Fibroblast of the conjunctiva (primary cell): Measurements from ENCODE around the gene PRKD1.
"Not testable (repeated sequence)": the region's sequence is repeated elsewhere in the genome, so short reads cannot be mapped to it uniquely, and the experiment has no call there.

Experiments used
- DNase-seq: peaks from one replicate; pipeline ENCODE4 v3.0.0-alpha.2; 2010; ENCODE audit warnings: low read depth

PRKD1 gene

DNA sequence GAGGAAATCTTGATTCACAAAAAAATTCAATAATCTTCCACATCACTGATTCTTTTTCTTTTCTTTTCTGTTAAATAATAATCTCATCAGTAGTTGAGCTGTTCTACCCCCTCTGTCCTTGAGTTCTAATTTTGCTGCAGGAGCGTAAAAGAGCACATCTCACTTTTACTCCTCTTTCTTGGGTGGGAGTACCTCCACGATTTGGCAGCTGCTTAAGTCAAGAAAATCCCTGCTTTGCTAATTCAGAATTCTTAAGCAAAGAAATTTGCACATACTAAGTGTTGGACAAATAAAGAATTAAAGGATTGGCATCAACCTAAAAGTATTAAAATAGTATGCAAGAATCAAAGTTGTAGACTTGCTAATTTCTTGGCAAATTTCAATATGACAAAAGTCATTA, 128.8 kb downstream of the PRKD1 start:
- DNase-seq, result no peak

DNA sequence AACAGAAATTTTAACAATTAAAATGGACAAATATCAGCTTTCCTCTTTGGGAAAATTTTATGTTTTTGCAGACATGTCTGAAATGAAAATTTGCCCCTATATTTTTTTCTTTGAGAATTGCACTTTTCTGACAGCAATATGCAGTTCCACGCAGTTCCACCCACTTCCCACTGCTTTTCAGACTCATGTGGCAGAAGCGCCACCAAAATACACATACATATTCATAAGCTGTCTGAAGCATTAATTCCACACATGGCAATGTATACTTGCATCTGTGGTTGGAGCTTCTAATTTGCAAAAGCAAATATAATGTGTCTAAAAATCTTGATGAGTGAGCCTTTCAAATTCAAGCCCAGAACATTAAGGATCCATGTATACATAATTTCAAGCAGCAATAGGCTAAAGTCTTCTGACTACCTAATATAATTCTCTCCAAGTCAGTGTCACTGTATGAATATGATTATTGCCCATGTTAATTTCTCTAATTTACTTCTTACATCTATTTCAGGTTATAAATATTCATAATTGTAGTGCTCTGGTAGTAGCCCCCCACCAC, 129.5 kb downstream of the PRKD1 start:
- no peak for DNase-seq

GRCh38 chr14:29796853-29797252, 130.8 kb downstream of the PRKD1 start:
- DNase-seq, result no peak

GRCh38 chr14:29789475-29789874, 138.2 kb downstream of the PRKD1 start:
- no peak for DNase-seq

DNA sequence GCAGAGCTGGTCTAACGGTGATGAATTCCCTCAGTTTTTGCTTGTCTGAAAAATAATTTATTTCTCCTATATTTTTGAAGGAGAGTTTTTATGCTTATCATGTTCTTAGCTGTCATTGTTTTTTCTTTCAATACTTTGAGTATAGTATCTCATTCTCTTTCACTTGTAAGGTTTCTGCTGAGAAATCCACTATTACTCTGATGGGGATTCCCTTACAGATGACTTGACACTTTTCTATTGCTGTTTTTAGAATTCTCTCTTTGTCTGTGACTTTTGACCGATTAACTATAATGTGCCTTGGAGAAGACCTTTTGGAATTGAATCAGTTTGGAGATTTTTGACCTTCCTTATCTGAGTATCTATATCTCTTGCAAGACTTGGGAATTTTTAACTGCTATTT, 139.6 kb downstream of the PRKD1 start:
- no peak for DNase-seq

DNA sequence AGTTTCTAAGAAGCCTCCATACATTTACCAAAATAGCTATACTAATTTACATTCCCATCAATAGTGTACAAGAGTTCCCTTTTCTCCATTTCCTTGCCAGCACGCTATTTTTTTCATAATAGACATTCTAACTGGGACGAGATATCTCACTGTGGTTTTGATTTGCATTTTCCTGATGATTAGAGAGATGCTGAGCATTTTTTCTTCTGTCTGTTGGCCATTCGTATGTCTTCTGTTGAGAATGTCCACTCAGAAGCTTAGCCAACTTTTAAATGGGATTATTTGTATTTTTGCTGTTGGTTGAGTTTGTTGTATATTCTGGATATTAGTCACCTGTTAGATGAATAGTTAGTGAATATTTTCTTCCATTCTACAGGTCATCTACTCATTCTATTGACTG, 144.1 kb downstream of the PRKD1 start:
- no peak for DNase-seq

DNA sequence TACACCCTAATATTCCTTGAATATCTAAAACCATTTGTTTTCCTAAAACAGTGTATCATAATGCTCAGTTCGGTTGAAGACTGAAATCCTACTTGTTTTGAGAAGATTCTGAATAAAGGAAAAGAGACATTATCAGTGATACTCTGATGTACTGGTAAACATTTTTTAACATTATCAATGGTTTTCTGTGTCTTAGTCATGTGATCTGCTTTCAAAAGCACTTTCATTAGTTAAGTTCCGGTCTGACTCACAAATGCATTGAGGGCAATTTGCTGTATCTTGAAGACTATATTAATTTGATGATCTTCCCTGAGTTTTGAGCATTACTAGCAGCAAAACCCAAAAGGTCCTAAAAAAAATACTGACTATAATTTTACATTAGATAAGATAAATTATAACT, 145.6 kb downstream of the PRKD1 start:
- DNase-seq, result no peak

DNA sequence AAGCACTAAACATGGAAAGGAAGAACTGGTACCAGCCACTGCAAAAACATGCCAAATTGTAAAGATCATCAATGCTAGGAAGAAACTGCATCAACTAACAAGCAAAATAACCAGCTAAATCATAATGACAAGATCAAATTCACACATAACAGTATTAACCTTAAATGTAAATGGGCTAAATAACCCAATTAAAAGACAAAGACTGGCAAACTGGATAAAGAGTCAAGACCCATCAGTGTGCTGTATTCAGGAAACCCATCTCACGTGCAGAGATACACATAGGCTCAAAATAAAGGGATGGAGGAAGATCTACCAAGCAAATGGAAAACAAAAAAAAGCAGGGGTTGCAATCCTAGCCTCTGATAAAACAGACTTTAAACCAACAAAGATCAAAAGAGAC, 150.5 kb downstream of the PRKD1 start:
- not testable (repeated sequence) for DNase-seq

- DNase-seq, result no peak
Observed at GRCh38 chr14:29773990-29774389, 153.7 kb downstream of the PRKD1 start.

- DNase-seq, result no peak
Observed at GRCh38 chr14:29763342-29763858, 164.2 kb downstream of the PRKD1 start.

- DNase-seq, result no peak
Observed at GRCh38 chr14:29759521-29760340, 167.9 kb downstream of the PRKD1 start.

DNA sequence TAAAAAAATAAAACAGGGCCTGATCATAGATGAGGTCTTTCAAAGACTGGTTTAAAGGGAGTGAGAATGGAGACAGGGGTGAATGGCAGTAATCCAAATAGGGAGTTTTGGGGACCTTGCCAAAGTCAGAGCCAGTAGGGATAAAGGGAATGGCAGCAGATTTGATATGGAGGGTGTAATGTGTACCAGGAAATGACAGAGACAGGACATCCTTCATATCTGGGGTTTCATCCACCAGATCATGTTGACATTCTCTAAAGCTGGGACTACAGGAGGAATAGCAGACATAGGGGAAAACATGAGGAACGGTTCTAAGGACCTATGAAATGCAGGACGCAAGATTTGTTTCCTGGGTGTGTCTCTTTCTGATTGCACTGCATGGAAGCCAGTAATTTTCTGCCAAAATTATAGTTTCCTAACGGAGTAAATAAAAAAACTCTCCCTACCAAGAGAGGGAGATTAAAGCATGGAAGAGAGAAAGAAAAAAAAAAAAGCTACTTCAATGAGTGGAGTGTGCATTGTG, 169.9 kb downstream of the PRKD1 start:
- no peak for DNase-seq

DNA sequence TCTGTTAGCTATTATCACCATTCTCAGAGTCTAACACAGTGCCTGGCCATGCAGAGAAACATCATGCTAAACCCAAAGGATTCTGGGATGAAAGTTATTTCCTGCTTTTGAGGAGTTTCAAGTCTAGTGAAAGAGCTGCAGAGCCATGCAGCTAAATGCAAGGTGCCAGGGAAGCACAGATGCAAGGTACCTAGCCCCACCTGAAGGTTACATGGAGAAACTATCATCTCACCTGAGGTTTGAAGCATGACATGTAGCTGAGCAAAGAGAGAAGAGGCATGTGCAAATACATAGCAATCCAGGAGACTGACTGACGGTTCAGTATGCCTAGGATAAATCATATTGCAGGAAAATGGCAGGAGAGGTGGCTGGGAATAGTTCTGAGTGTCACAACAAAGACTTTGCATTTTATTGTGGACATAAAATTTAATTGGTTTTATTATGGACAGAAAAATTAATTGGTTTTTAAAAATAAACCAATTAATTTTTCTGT, 170.4 kb downstream of the PRKD1 start:
- DNase-seq, result no peak

DNA sequence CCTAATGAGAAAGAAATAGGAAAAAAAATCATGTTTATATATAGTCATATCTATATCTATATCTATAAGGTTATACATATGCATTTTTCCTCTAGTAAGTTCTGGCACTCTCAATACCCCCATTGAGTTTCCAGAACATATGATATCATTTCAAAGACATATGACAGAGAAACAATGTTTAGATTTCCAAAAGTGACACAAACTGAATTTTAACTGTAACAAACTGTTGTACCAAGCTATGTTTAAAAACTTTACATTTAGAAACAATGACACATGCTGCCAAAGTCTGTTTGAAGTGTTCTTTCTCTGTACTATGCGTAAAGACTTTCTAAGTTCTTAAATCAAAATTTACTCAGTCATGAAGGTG, 171.6 kb downstream of the PRKD1 start:
- no peak for DNase-seq

DNA sequence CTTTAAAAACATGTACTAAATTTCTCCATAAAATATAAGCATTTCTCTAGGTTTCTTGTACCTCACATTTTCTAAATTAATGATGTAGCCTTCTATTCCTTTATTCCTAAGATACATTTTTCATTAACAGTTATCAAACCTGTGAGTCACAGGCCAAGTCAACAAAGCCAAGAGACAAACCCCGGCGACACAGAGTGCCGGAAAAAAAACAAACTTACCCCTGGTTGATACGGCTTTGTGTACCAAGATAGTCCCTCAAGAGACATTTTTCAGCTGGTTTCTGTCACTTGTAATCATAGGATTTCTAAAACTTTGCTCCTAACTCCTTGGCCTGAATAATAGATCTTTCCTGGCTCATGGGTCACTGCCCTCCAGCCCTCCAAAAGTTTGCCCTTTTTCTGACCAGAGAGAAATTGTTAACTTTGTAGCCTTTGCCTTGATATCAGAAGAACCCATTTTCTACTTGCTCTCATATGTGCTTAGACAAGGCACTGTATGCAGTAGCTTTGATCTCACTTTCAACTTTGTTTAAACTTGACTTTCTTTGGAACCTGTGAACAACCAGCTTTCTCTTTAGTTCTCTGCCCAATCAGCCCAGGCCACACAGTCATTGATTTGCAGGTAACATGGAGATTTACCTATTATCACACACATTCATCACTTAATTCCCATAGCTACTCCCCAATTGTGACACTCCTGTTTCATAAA, 172.2 kb downstream of the PRKD1 start:
- DNase-seq, result no peak

GRCh38 chr14:29754134-29754533, 173.5 kb downstream of the PRKD1 start:
- DNase-seq, result no peak

DNA sequence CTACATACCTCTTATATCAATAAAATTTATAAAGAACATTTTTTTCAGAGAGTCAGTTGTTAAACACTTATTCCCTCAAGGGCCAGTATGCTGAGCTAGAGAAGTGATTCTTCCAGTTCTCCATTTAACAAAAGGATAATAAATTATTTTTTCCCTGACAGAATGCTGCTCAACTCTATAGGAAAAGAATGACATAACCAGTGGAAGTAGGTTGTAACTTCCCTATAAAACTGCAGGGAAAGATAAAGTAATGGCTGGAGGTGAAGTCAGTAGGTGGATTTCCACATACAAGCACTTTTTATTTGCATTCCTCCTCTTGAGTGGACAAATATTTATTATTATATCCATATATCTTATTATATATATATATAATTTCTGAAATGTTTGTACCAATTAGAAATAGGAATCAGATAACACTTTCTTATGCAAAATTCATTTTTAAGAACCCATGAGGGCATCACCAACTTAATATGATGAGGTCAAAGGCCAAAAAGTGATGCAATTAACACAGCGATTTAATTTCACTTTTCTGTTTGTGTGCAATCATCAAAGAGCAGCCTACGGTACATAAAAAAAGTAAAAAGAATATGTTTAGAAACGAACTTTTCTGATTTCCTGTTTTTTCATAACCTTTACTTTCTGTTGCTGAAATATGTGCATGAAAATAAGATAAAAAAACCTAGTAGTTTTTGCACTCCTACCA, 175.3 kb downstream of the PRKD1 start:
- no peak for DNase-seq

DNA sequence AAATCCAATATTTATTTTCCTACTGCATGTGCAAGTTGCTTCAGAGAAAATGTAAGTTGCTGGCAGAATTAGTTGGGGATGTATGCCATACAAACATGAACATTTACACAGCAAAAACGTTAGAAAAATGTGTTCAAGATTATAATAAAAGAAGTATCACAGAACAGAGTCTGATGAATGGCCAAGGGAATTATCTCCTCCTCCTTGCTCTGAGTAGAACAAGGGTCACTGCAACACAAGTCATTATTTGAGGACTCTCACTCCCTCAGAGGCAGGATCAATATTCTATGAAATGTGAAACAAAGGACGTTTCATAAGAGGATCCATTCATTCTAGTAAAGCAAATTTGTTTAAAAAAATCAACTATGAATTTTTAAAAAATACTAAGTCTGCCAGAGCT, 177.8 kb downstream of the PRKD1 start:
- no peak for DNase-seq

- no peak for DNase-seq
Observed at GRCh38 chr14:29749327-29749726, 178.3 kb downstream of the PRKD1 start.

- DNase-seq, result no peak
Observed at GRCh38 chr14:29745863-29746262, 181.8 kb downstream of the PRKD1 start.

- DNase-seq, result no peak
Observed at GRCh38 chr14:29743531-29743930, 184.1 kb downstream of the PRKD1 start.

DNA sequence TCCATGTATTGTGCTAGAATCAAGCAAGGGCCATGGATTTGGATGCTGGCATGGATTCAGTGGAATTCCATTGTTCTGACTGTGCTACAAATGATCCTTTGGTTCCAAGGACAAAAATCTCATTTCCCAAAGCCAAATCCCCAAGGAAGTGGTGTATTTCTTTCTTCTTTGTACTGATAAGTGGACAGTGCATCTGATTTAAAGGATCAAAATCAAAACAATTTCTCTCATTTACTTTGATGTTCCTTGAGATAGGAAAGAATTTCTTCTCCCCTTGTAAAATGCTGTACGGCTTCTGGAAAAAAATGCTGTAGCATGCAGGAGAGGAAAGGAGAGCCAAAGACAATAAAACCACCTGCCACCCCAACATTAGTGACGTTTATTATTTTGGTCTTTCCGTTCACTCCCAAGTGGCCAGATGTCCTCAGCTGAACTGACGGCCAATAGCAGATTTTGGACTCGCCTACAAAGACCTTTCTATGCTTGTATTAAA, 185.7 kb downstream of the PRKD1 start:
- DNase-seq, result no peak
